CD4-positive, alpha-beta T cell (primary cell): ENCODE results near the gene MAPT. TPM values are rescaled to one million over a fixed set of nuclear protein-coding genes. Genes with fewer than 3 reads are reported as not detected.

Experiments used
- ATAC-seq: fragments of 200-7000 bp; cut with Tn5 transposase; one replicate; pipeline ENCODE4 v1.10.0; 2022; ENCODE audit warnings: mild to moderate bottlenecking; ENCODE audit not compliant: poor library complexity
- CTCF ChIA-PET: fragments of 350-600 bp; sonication (Branson Sonifier 250); formaldehyde crosslinking; loops from one replicate; lab custom pipeline; 2021; ENCODE audit warnings: antibody characterized with exemption, inconsistent platforms; lab: Charles Lee
- POLR2A ChIA-PET: fragments of 350-600 bp; sonication (Branson Sonifier 250); formaldehyde crosslinking; loops from one replicate; lab custom pipeline; 2021; ENCODE audit warnings: antibody characterized with exemption, inconsistent platforms; lab: Charles Lee
- DNase-seq, 14 experiments: peaks; one replicate each; pipeline ENCODE4 v3.0.0-alpha.2; 2013 to 2020; ENCODE audit warnings: mixed read lengths in 2 of 14
- H3K27ac ChIP-seq, 2 donors: one replicate each; pipeline versions ENCODE4 v1.5.1 to v1.7.0; 2013; ENCODE audit warnings: low read length in 2 of 2, low read depth in 1 of 2, mild to moderate bottlenecking in 1 of 2
- H3K27me3 ChIP-seq, 2 experiments: 1 replicate in 1 of 2; 2 replicates in 1 of 2; pipeline versions ENCODE4 v1.6.1 to v1.7.0; 2013; ENCODE audit warnings: low read length in 2 of 2, control low read depth in 1 of 2, mild to moderate bottlenecking in 1 of 2, moderate library complexity in 1 of 2; ENCODE audit not compliant: insufficient read depth in 2 of 2, control insufficient read depth in 1 of 2
- H3K36me3 ChIP-seq: one replicate; pipeline ENCODE4 v1.6.1; 2013; ENCODE audit warnings: low read length, control low read depth; ENCODE audit not compliant: insufficient read depth
- H3K4me1 ChIP-seq: one replicate; pipeline ENCODE4 v1.6.1; 2013; ENCODE audit warnings: low read length, control low read depth; ENCODE audit not compliant: insufficient read depth
- H3K4me3 ChIP-seq: one replicate; pipeline ENCODE4 v1.5.1; 2013; ENCODE audit warnings: mild to moderate bottlenecking, low read length, moderate library complexity
- H3K9me3 ChIP-seq, 2 experiments: 1 replicate in 1 of 2; 2 replicates in 1 of 2; pipeline versions ENCODE4 v1.6.1 to v1.7.0; 2013; ENCODE audit warnings: low read length in 2 of 2, mild to moderate bottlenecking in 2 of 2, control low read depth in 1 of 2, moderate library complexity in 1 of 2; ENCODE audit not compliant: control insufficient read depth in 1 of 2, insufficient read depth in 1 of 2
- H3K27ac Mint-ChIP-seq: one replicate; pipeline ENCODE4 v1.8.0; 2020; ENCODE audit warnings: mixed read lengths
- H3K27me3 Mint-ChIP-seq: one replicate; pipeline ENCODE4 v1.8.0; 2021; ENCODE audit warnings: mixed read lengths
- H3K36me3 Mint-ChIP-seq: one replicate; pipeline ENCODE4 v1.8.0; 2021; ENCODE audit warnings: low read depth, mixed read lengths
- H3K4me1 Mint-ChIP-seq: one replicate; pipeline ENCODE4 v1.8.0; 2021; ENCODE audit warnings: low read depth, mixed read lengths
- H3K4me3 Mint-ChIP-seq: one replicate; pipeline ENCODE4 v1.8.0; 2020; ENCODE audit warnings: mild to moderate bottlenecking, mixed read lengths
- H3K9me3 Mint-ChIP-seq: one replicate; pipeline ENCODE4 v1.8.0; 2020; ENCODE audit warnings: mixed read lengths
- intact Hi-C, 2 experiments: fragments of 100-400 bp; cut with DNase I in 1 of 2; cut with micrococcal nuclease in 1 of 2; formaldehyde crosslinking; loops; one replicate each; pipeline versions ENCODE4 v1.15.1 to v1.9.0; 2023 to 2025; cut with DNase I, micrococcal nuclease
- total RNA-seq, 174 experiments: library from RNA in 2 of 174; stranded (reverse) in 2 of 174; gene quantifications; one replicate each; pipeline ENCODE4 v1.2.3 and lab custom pipeline; 2021 to 2026
- TF ChIP-seq, protein P1 (sequence below): fragments of 200-600 bp; IDR thresholded peaks from one replicate; pipeline ENCODE4 v1.8.0; 2022; ENCODE audit warnings: antibody characterized with exemption, mild to moderate bottlenecking

MAPT gene
- total RNA-seq, 2 experiments from 2014 or later, result 0.41 to 0.53 TPM

GRCh38 chr17:45995627-45996270 lies 101.4 kb downstream of the MAPT start:
- H3K9me3 ChIP-seq, result no peaks in the 10 kb centered on the region
- ATAC-seq (no peak), DNase-seq (no peak)
- H3K9me3 Mint-ChIP-seq, result no peaks in the 10 kb centered on the region
- intact Hi-C loops, result no loop called here
- no peak overlapping the region for H3K27ac Mint-ChIP-seq
- ChIA-PET CTCF (no interaction called here), POLR2A (no interaction called here)
- no peaks in the 10 kb centered on the region for H3K36me3 Mint-ChIP-seq
- no peaks in the 10 kb centered on the region for H3K4me1 Mint-ChIP-seq
- no peak overlapping the region for H3K4me3 Mint-ChIP-seq
- TF ChIP-seq, protein P1, sequence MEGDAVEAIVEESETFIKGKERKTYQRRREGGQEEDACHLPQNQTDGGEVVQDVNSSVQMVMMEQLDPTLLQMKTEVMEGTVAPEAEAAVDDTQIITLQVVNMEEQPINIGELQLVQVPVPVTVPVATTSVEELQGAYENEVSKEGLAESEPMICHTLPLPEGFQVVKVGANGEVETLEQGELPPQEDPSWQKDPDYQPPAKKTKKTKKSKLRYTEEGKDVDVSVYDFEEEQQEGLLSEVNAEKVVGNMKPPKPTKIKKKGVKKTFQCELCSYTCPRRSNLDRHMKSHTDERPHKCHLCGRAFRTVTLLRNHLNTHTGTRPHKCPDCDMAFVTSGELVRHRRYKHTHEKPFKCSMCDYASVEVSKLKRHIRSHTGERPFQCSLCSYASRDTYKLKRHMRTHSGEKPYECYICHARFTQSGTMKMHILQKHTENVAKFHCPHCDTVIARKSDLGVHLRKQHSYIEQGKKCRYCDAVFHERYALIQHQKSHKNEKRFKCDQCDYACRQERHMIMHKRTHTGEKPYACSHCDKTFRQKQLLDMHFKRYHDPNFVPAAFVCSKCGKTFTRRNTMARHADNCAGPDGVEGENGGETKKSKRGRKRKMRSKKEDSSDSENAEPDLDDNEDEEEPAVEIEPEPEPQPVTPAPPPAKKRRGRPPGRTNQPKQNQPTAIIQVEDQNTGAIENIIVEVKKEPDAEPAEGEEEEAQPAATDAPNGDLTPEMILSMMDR, result no peak
- H3K27ac ChIP-seq, result no peak overlapping the region
- H3K27me3 ChIP-seq, result no peaks in the 10 kb centered on the region
- no peak overlapping the region for H3K4me3 ChIP-seq
- H3K27me3 Mint-ChIP-seq, result no peaks in the 10 kb centered on the region
- no peaks in the 10 kb centered on the region for H3K4me1 ChIP-seq
- no peaks in the 10 kb centered on the region for H3K36me3 ChIP-seq

- Mint-ChIP-seq H3K4me1 (no peaks in the 10 kb centered on the region), H3K4me3 (no peak overlapping the region), H3K27ac (no peak overlapping the region), H3K36me3 (no peaks in the 10 kb centered on the region), H3K9me3 (no peaks in the 10 kb centered on the region), H3K27me3 (no peaks in the 10 kb centered on the region)
- Histone ChIP-seq H3K4me1 (no peaks in the 10 kb centered on the region), H3K27ac (no peak overlapping the region), H3K9me3 (no peaks in the 10 kb centered on the region), H3K27me3 (no peaks in the 10 kb centered on the region), H3K36me3 (no peaks in the 10 kb centered on the region), H3K4me3 (no peak overlapping the region)
- intact Hi-C loops, result no loop called here
- CTCF ChIA-PET, result no interaction called here
- no peak for DNase-seq
- POLR2A ChIA-PET, result no interaction called here
- TF ChIP-seq, protein P1, result no peak
- no peak for ATAC-seq
These were observed 102.1 kb downstream of the MAPT start for GRCh38 chr17:45996282-45996937.

- Histone ChIP-seq H3K9me3 (no peaks in the 10 kb centered on the region), H3K4me3 (no peak overlapping the region), H3K36me3 (no peaks in the 10 kb centered on the region), H3K27ac (no peak overlapping the region), H3K4me1 (peaks cover under 1% of the 10 kb centered on the region), H3K27me3 (no peaks in the 10 kb centered on the region)
- Mint-ChIP-seq H3K27me3 (no peaks in the 10 kb centered on the region), H3K4me1 (no peaks in the 10 kb centered on the region), H3K9me3 (no peaks in the 10 kb centered on the region), H3K36me3 (no peaks in the 10 kb centered on the region), H3K4me3 (no peak overlapping the region), H3K27ac (no peak overlapping the region)
- CTCF ChIA-PET, result no interaction called here
- intact Hi-C loops, result no loop called here
- ATAC-seq (no peak), DNase-seq (no peak)
- POLR2A ChIA-PET, result no interaction called here
- TF ChIP-seq, protein P1, result no peak
These were observed 102.8 kb downstream of the MAPT start for GRCh38 chr17:45997166-45997565.
